Peyer's patch (tissue), 4 donors: Measurements from ENCODE around the gene HSD3B1. TPM values are rescaled to one million over a fixed set of nuclear protein-coding genes. Genes with fewer than 3 reads are reported as not detected.
A peak's percentile ranks its signal among the peaks of the same experiment; 100 is the strongest.
"Not testable (repeated sequence)": the region's sequence is repeated elsewhere in the genome, so short reads cannot be mapped to it uniquely, and the experiment has no call there.

Experiments used
- DNase-seq, 3 donors: peaks; one replicate each; pipeline ENCODE4 v3.0.0-alpha.2; 2017 to 2019
- H3K27ac ChIP-seq, 4 donors: fragments of 200-600 bp; sonication (generic); one replicate each; pipeline ENCODE4 v1.5.1; 2016 to 2019
- H3K27me3 ChIP-seq, 2 donors: fragments of 200-600 bp; sonication (generic); one replicate each; pipeline ENCODE4 v1.5.1; 2019
- H3K36me3 ChIP-seq, 3 donors: fragments of 200-600 bp; sonication (generic); one replicate each; pipeline ENCODE4 v1.5.1; 2016 to 2019
- H3K4me1 ChIP-seq, 4 donors: fragments of 200-600 bp; sonication (generic); one replicate each; pipeline ENCODE4 v1.5.1; 2016 to 2019
- H3K4me3 ChIP-seq, 4 donors: fragments of 200-600 bp; sonication (generic); 1 replicate in 3 of 4; 2 replicates in 1 of 4; pipeline ENCODE4 v1.5.1; 2016 to 2019; ENCODE audit warnings: mild to moderate bottlenecking in 1 of 4
- H3K9me3 ChIP-seq, 4 donors: fragments of 200-600 bp; sonication (generic); one replicate each; pipeline ENCODE4 v1.5.1; 2016 to 2019; ENCODE audit warnings: mild to moderate bottlenecking in 1 of 4
- CTCF ChIP-seq, 6 experiments: fragments of 450-650 bp in 4 of 6; fragments of 200-600 bp in 2 of 6; sonication (generic) in 1 of 6; IDR thresholded peaks; one replicate each; pipeline ENCODE4 v1.5.1; 2017 to 2019; ENCODE audit warnings: antibody characterized with exemption in 6 of 6, mild to moderate bottlenecking in 3 of 6, moderate library complexity in 1 of 6
- POLR2A ChIP-seq, 2 donors: fragments of 450-650 bp; IDR thresholded peaks; one replicate each; pipeline ENCODE4 v1.5.1; 2017; ENCODE audit warnings: antibody characterized with exemption in 2 of 2, mild to moderate bottlenecking in 2 of 2, moderate library complexity in 2 of 2
- total RNA-seq, 4 donors: library from RNA; depleted of rRNA; stranded (reverse); fragments of >200 nt; gene quantifications; one replicate each; pipeline ENCODE4 v1.1.0, GENCODE V29; 2016

The HSD3B1 gene
- total RNA-seq, 4 donors from 2014 or later, result 61.3 to 121 (median 71.3) TPM; not detected in 1

- Histone ChIP-seq H3K9me3 (no peaks in the 10 kb centered on the region), H3K27me3 (no peaks in the 10 kb centered on the region), H3K4me3 (no peak overlapping the region), H3K4me1 (no peaks in the 10 kb centered on the region), H3K36me3 (no peaks in the 10 kb centered on the region), H3K27ac (no peak overlapping the region)
- TF ChIP-seq CTCF (IDR thresholded peaks at IDR 0.05) (peak in 4 of 6 experiments; percentile 38 to 55 (median 50)), POLR2A (IDR thresholded peaks at IDR 0.05) (no peak)
- DNase-seq, result peak in 1 of 3 donors; percentile 70
These were observed 42.7 kb downstream of the HSD3B1 start for GRCh38 chr1:119549719-119550132.

GRCh38 chr1:119550381-119550780, 43.4 kb downstream of the HSD3B1 start:
- Histone ChIP-seq H3K4me3 (no peak overlapping the region), H3K27me3 (no peaks in the 10 kb centered on the region), H3K27ac (no peak overlapping the region), H3K9me3 (no peaks in the 10 kb centered on the region), H3K36me3 (no peaks in the 10 kb centered on the region), H3K4me1 (no peaks in the 10 kb centered on the region)
- DNase-seq, result no peak
- TF ChIP-seq POLR2A (IDR thresholded peaks at IDR 0.05), result no peak
- no peak for TF ChIP-seq CTCF (IDR thresholded peaks at IDR 0.05)

GRCh38 chr1:119551218-119551617, 44.2 kb downstream of the HSD3B1 start:
- DNase-seq, result no peak
- Histone ChIP-seq H3K36me3 (no peaks in the 10 kb centered on the region), H3K4me3 (no peak overlapping the region), H3K27ac (no peak overlapping the region), H3K27me3 (no peaks in the 10 kb centered on the region), H3K9me3 (no peaks in the 10 kb centered on the region), H3K4me1 (no peaks in the 10 kb centered on the region)
- TF ChIP-seq POLR2A (IDR thresholded peaks at IDR 0.05) (no peak), CTCF (IDR thresholded peaks at IDR 0.05) (no peak)

GRCh38 chr1:119552656-119553055, 45.6 kb downstream of the HSD3B1 start:
- H3K27ac ChIP-seq, H3K4me1 ChIP-seq, H3K27me3 ChIP-seq, H3K36me3 ChIP-seq, H3K9me3 ChIP-seq, H3K4me3 ChIP-seq, DNase-seq: not testable (repeated sequence)

- not testable (repeated sequence) for H3K9me3 ChIP-seq, H3K27ac ChIP-seq, H3K4me1 ChIP-seq, H3K4me3 ChIP-seq, DNase-seq, H3K27me3 ChIP-seq, H3K36me3 ChIP-seq
These were observed 46.5 kb downstream of the HSD3B1 start for GRCh38 chr1:119553302-119554071.

GRCh38 chr1:119554183-119554582, 47.2 kb downstream of the HSD3B1 start:
- H3K27ac ChIP-seq, result no peak overlapping the region
- TF ChIP-seq POLR2A (IDR thresholded peaks at IDR 0.05) (no peak), CTCF (IDR thresholded peaks at IDR 0.05) (no peak)

GRCh38 chr1:119556423-119556822, 49.4 kb downstream of the HSD3B1 start:
- H3K4me1 ChIP-seq, result no peaks in the 10 kb centered on the region
- DNase-seq, result no peak
- no peaks in the 10 kb centered on the region for H3K27me3 ChIP-seq
- H3K27ac ChIP-seq, result no peak overlapping the region
- TF ChIP-seq CTCF (IDR thresholded peaks at IDR 0.05) (no peak), POLR2A (IDR thresholded peaks at IDR 0.05) (no peak)
- H3K4me3 ChIP-seq, result no peak overlapping the region
- H3K36me3 ChIP-seq, result no peaks in the 10 kb centered on the region
- no peaks in the 10 kb centered on the region for H3K9me3 ChIP-seq

More at GRCh38 chr1:119554183-119554582, 47.2 kb downstream of the HSD3B1 start:
- H3K4me3 ChIP-seq, result no peak overlapping the region
- no peaks in the 10 kb centered on the region for H3K36me3 ChIP-seq
- H3K9me3 ChIP-seq, result no peaks in the 10 kb centered on the region
- DNase-seq, result no peak
- no peaks in the 10 kb centered on the region for H3K4me1 ChIP-seq
- H3K27me3 ChIP-seq, result no peaks in the 10 kb centered on the region

- H3K36me3 ChIP-seq, H3K27ac ChIP-seq, H3K27me3 ChIP-seq, H3K4me3 ChIP-seq, DNase-seq, H3K9me3 ChIP-seq, H3K4me1 ChIP-seq: not testable (repeated sequence)
These were observed 53.4 kb downstream of the HSD3B1 start for GRCh38 chr1:119560402-119560801.
